K562 (cell line): Measurements from ENCODE around the gene CTAG1B.

Experiments used
- HES1 ChIP-seq: fragments of 450-650 bp; IDR thresholded peaks from 2 replicates; pipeline ENCODE4 v1.6.1; 2016; ENCODE audit warnings: low read depth, mild to moderate bottlenecking, moderate library complexity
- KLF13 ChIP-seq: fragments of 450-650 bp; IDR thresholded peaks from 2 replicates; pipeline ENCODE4 v1.6.1; 2016; ENCODE audit warnings: missing genetic modification characterization, low read depth, mild to moderate bottlenecking, missing compliant biosample characterization, moderate library complexity, borderline replicate concordance
- NRF1 ChIP-seq, 2 experiments: fragments of 450-650 bp; IDR thresholded peaks in 1 of 2; conservative IDR thresholded peaks in 1 of 2; 2 replicates each; pipeline ENCODE4 v1.6.1; 2014; ENCODE audit warnings: mild to moderate bottlenecking in 2 of 2
- PBX2 ChIP-seq, 2 experiments: IDR thresholded peaks in 1 of 2; conservative IDR thresholded peaks in 1 of 2; 2 replicates each; pipeline ENCODE4 v1.6.1; 2016; ENCODE audit warnings: low read depth in 2 of 2, mild to moderate bottlenecking in 1 of 2, missing compliant biosample characterization in 1 of 2, missing genetic modification characterization in 1 of 2, moderate library complexity in 1 of 2
- RBBP5 ChIP-seq: fragments of 200-600 bp; sonication (generic); IDR thresholded peaks from 2 replicates; pipeline ENCODE4 v1.6.1; 2012; ENCODE audit warnings: borderline replicate concordance, mild to moderate bottlenecking, low read length, control low read depth, inconsistent platforms; ENCODE audit not compliant: insufficient read depth, poor library complexity, severe bottlenecking
- SP1 ChIP-seq: sonication (generic); formaldehyde crosslinking; IDR thresholded peaks from 2 replicates; pipeline ENCODE4 v1.8.1; 2022; ENCODE audit warnings: mild to moderate bottlenecking, missing genetic modification reagents
- USF2 ChIP-seq: sonication (generic); formaldehyde crosslinking; IDR thresholded peaks from 2 replicates; pipeline ENCODE4 v1.5.0; 2020; ENCODE audit warnings: missing genetic modification reagents
- YY1 ChIP-seq, 3 experiments: IDR thresholded peaks; 2 replicates each; pipeline ENCODE4 v1.6.1; 2011; ENCODE audit warnings: low read length in 2 of 3, mild to moderate bottlenecking in 2 of 3, moderate library complexity in 2 of 3, borderline replicate concordance in 1 of 3, control low read depth in 1 of 3, low read depth in 1 of 3; ENCODE audit not compliant: insufficient read depth in 3 of 3, insufficient replicate concordance in 2 of 3, control insufficient read depth in 1 of 3, insufficient read length in 1 of 3; ENCODE audit errors: extremely low read depth in 1 of 3
- ZNF239 ChIP-seq: fragments of 250-450 bp; sonication (Bioruptor Pico); IDR thresholded peaks from 2 replicates; pipeline ENCODE4 v1.4.0; 2020; ENCODE audit warnings: mild to moderate bottlenecking

- no peak for TF ChIP-seq RBBP5
- no peak for TF ChIP-seq ZNF239 (CRISPR knock-in tag)
- no peak for TF ChIP-seq KLF13 (tag)
- no peak for TF ChIP-seq USF2 (CRISPR knock-in tag)
- no peak for TF ChIP-seq NRF1 (conservative IDR thresholded peaks at IDR 0.05 in 1 of 2, IDR thresholded peaks at IDR 0.05 in 1 of 2)
- TF ChIP-seq HES1 = no peak
- no peak for TF ChIP-seq SP1 (CRISPR knock-in tag)
- no peak for TF ChIP-seq PBX2 (CRISPR knock-in tag; IDR thresholded peaks at IDR 0.05; ENCODE audit: low read depth)
- TF ChIP-seq PBX2 (tag; conservative IDR thresholded peaks at IDR 0.05; ENCODE audit: low read depth) = no peak
- TF ChIP-seq YY1 (IDR thresholded peaks at IDR 0.05; ENCODE audit: borderline replicate concordance in 1 of 3, control insufficient read depth in 1 of 3, extremely low read depth in 1 of 3, insufficient read depth in 3 of 3, insufficient read length in 1 of 3, insufficient replicate concordance in 2 of 3, low read depth in 1 of 3, low read length in 2 of 3) = no peak
Measured at GRCh38 chrX:154594491-154594890, 24.6 kb downstream of the CTAG1B start.
